Bronchial epithelial cell (primary cell): ENCODE measurements around the gene RALGPS1. TPM values are rescaled to one million over a fixed set of nuclear protein-coding genes. Genes with fewer than 3 reads are reported as not detected.

ENCODE experiments used
- DNase-seq: peaks from one replicate; pipeline ENCODE4 v3.0.0-alpha.2; 2010; ENCODE audit warnings: low read depth
- FAIRE-seq: peaks from 2 replicates; lab custom pipeline; 2011; peaks lifted over from hg19 to GRCh38; lab: Jason Lieb, UNC
- H3K27me3 ChIP-seq: 2 replicates; pipeline ENCODE4 v1.5.1; 2011; ENCODE audit warnings: low read length; ENCODE audit not compliant: control insufficient read depth, insufficient read depth
- H3K36me3 ChIP-seq: 2 replicates; pipeline ENCODE4 v1.5.1; 2011; ENCODE audit warnings: low read length; ENCODE audit not compliant: control insufficient read depth, insufficient read depth
- H3K4me3 ChIP-seq: 2 replicates; pipeline ENCODE4 v1.5.1; 2011; ENCODE audit warnings: mild to moderate bottlenecking, low read depth, low read length, control low read depth
- total RNA-seq: library from RNA; depleted of rRNA; stranded (reverse); fragments of >200 nt; gene quantifications from 2 replicates; pipeline ENCODE4 v1.2.1, GENCODE V29; 2014
- TF ChIP-seq, protein P1 (sequence below): IDR thresholded peaks from 2 replicates; pipeline ENCODE4 v1.5.1; 2011; ENCODE audit warnings: mild to moderate bottlenecking, moderate library complexity, low read length, control low read depth, inconsistent platforms; ENCODE audit not compliant: insufficient read depth, severe bottlenecking

RALGPS1 gene, protein sequence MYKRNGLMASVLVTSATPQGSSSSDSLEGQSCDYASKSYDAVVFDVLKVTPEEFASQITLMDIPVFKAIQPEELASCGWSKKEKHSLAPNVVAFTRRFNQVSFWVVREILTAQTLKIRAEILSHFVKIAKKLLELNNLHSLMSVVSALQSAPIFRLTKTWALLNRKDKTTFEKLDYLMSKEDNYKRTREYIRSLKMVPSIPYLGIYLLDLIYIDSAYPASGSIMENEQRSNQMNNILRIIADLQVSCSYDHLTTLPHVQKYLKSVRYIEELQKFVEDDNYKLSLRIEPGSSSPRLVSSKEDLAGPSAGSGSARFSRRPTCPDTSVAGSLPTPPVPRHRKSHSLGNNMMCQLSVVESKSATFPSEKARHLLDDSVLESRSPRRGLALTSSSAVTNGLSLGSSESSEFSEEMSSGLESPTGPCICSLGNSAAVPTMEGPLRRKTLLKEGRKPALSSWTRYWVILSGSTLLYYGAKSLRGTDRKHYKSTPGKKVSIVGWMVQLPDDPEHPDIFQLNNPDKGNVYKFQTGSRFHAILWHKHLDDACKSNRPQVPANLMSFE
- 3.2 and 8.4 TPM in 2 replicates for total RNA-seq

DNA sequence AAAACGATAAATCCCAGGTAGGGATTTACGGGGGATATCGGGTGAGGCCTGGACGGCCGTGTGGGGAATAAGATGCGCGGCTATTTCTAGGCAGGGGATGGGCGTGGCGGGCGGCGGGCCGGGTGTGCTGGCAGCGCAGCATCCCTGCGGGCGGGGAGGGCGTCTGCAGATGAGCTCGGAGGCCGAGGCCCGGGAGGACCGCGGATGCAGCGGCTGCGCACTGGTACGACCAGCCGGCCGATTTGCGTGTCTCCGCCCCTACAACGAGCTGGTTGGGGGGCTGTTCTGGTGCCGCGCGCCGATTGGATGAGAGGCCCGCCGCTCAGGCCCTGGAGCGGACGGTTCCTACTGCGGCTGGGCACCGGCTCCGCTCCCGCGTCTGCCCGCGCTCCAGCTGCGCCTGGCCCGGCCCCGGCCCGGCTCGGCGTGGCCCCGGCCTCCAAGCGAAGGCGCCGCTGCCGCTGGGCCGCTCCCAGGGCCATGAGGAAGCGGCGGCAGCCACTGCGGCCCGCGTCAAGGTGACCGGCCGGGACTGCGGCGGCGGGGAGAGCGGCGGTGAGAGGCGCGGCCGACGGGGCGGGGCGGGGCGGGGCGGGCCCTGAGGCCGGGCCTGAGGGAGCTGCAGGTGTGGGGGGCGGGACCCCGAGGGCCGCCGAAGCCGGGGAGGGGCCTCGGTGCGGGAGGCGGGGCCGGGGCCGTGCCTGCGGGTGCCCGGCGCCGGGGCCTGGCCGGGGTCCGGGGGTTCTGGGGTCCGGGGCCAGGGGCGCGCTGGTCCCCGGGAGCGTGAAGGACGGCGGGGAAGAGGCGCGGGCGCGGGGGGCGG lies at the start of gene RALGPS1:
RALGPS1 (plus strand) TSS at position 325 of the 823 bp plus-strand sequence. CDS start 47,508 bp downstream, outside the sequence.
- no peak for FAIRE-seq
- H3K4me3 ChIP-seq, result peak within 1 kb of the TSS; percentile 36
- TF ChIP-seq, protein P1, sequence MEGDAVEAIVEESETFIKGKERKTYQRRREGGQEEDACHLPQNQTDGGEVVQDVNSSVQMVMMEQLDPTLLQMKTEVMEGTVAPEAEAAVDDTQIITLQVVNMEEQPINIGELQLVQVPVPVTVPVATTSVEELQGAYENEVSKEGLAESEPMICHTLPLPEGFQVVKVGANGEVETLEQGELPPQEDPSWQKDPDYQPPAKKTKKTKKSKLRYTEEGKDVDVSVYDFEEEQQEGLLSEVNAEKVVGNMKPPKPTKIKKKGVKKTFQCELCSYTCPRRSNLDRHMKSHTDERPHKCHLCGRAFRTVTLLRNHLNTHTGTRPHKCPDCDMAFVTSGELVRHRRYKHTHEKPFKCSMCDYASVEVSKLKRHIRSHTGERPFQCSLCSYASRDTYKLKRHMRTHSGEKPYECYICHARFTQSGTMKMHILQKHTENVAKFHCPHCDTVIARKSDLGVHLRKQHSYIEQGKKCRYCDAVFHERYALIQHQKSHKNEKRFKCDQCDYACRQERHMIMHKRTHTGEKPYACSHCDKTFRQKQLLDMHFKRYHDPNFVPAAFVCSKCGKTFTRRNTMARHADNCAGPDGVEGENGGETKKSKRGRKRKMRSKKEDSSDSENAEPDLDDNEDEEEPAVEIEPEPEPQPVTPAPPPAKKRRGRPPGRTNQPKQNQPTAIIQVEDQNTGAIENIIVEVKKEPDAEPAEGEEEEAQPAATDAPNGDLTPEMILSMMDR, result no peak
- no peaks in the 10 kb centered on the region for H3K27me3 ChIP-seq
- DNase-seq, result peak; percentile 82
- no peaks in the 10 kb centered on the region for H3K36me3 ChIP-seq

DNA sequence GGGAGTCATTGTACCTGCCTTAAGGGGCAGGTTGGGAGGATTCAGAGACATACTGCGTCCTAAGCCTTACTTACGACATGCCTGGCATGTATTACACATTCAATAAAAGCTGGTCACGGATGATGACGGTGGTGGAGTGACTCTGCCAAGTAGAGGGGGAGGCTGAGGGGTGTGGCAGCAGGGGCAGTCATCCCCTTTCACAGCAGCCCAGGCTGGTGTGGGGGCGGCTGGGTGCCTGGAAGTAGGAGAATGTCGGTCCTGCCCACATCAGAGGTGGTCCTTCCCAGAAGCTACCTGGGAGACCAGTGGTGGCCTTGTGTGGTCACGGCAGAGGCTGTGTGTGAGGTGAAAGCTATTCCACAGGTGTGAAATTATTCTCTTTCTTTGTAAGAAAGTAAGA lies 45.2 kb upstream of the RALGPS1 start:
- TF ChIP-seq, protein P1, result no peak
- peak; percentile 53 for DNase-seq
- H3K27me3 ChIP-seq, result no peaks in the 10 kb centered on the region
- FAIRE-seq, result no peak
- no peak overlapping the region for H3K4me3 ChIP-seq
- H3K36me3 ChIP-seq, result peaks cover 4% of the 10 kb centered on the region

DNA sequence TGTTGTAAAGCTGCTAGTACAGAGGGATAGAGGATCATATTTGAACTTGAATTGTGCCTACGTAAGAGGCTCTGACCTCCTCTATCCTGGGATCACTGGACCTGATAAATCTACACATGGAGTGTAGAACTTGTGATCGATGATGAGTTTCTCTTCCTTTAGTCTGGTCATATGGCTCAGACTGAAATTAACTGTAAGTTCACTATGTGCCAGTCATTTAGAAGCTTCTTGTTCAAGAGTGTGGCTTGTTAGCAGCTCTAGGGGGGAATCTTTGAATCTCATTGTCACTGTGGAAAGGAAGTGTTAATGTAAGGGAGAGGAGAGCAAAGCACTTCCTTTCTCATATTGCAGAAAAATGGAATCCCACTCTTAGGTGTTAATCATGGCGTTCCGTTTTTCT lies 42.1 kb upstream of the RALGPS1 start:
- Histone ChIP-seq H3K27me3 (no peaks in the 10 kb centered on the region), H3K4me3 (no peak overlapping the region), H3K36me3 (peaks cover 2% of the 10 kb centered on the region)
- FAIRE-seq, result no peak
- no peak for DNase-seq
- TF ChIP-seq, protein P1, result no peak

DNA sequence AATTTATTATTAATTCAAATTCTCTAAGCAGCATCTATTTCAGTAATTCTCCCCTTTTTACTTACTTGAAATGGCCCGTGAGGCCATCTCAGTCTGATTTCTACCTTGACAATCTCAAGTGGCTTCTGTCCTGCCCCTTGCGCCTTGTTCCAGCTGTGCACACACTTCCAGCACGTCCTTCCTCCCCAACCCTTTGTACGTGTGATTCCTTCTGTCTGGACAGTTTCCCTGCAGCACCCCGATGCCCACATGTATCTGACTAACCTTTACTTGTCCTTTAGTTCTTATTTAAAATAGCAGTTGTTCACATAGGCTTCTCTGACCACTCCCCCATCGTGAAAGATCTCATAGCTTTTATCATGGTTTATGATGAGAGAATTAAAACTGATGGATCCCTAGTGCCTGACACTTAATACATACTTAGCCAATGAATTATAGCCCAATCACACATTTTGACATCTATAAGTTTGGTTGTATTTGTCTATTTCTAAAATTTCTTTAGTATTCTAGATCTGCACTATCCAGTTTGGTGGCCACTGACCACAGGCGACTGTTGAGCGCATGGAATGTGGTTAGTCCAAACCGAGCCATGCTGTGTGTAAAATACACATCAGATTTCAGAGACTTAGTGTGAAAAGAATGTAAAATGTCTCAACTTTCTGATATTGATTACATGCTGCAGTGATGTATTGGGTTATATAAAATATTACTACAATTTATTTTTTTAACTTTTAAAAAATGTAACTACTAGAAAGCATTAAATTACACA lies 39.9 kb upstream of the RALGPS1 start:
- Histone ChIP-seq H3K36me3 (peaks cover 6% of the 10 kb centered on the region), H3K27me3 (no peaks in the 10 kb centered on the region), H3K4me3 (no peak overlapping the region)
- FAIRE-seq, result no peak
- TF ChIP-seq, protein P1, result no peak
- DNase-seq, result no peak

DNA sequence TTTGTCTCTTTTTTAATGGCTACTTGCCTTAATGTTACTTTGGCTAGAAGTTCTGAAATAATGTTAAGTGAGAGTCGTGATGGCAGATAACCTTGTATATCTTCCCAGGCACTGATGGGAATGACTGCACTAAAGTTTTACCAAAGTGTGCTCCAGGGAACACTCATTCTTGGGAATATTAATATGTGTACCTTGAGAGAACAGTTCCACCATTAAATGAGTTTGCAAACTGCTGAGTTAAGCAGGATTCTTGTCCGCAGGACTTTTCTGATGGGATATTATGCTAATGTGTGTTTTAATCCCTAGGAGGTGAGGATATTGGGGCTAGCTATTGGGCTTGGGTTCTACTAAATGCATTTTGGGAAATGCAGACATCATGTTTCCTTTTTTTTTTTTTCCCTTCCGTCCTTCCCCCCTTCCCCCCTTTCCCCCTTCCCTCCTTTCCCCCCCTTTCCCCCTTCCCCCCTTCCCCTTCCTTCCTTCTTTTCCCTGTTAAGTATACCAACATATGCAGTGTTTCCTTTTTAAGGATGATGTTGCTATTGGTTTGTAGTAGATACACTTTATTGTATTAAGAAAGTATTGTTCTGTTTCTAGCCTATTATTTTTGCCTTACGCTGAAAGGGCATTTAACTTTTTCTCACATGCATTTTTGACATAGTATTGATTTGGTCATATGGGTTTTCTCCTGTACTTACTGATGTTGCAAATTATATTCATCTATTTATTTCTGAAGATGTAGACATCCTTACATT lies 38.6 kb upstream of the RALGPS1 start:
- H3K36me3 ChIP-seq, result peaks cover 13% of the 10 kb centered on the region
- FAIRE-seq (no peak), DNase-seq (no peak)
- TF ChIP-seq, protein P1, result no peak
- no peak overlapping the region for H3K4me3 ChIP-seq
- H3K27me3 ChIP-seq, result no peaks in the 10 kb centered on the region
